GM12878 (cell line): ENCODE data around the gene PHACTR1.

Source experiments
- EZH2 ChIP-seq: IDR thresholded peaks from 2 replicates; pipeline ENCODE4 v1.6.1; 2012; ENCODE audit warnings: low read depth, mild to moderate bottlenecking, control low read depth, inconsistent platforms, low read length, borderline replicate concordance; ENCODE audit not compliant: control insufficient read depth
- POU2F2 ChIP-seq: IDR thresholded peaks from 3 replicates; pipeline ENCODE4 v1.6.1; 2011; ENCODE audit warnings: low read depth, mild to moderate bottlenecking, low read length, borderline replicate concordance
- TF ChIP-seq, protein P1 (sequence below): fragments of 450-650 bp; IDR thresholded peaks from 2 replicates; pipeline ENCODE4 v1.6.1; 2016; ENCODE audit warnings: mild to moderate bottlenecking, moderate library complexity, borderline replicate concordance
- TF ChIP-seq, protein P2 (sequence below): IDR thresholded peaks from 2 replicates; pipeline ENCODE4 v1.6.1; 2011; ENCODE audit warnings: borderline replicate concordance, low read depth, mild to moderate bottlenecking, moderate library complexity, mixed read lengths, low read length; ENCODE audit not compliant: insufficient read depth; ENCODE audit errors: extremely low read length

DNA sequence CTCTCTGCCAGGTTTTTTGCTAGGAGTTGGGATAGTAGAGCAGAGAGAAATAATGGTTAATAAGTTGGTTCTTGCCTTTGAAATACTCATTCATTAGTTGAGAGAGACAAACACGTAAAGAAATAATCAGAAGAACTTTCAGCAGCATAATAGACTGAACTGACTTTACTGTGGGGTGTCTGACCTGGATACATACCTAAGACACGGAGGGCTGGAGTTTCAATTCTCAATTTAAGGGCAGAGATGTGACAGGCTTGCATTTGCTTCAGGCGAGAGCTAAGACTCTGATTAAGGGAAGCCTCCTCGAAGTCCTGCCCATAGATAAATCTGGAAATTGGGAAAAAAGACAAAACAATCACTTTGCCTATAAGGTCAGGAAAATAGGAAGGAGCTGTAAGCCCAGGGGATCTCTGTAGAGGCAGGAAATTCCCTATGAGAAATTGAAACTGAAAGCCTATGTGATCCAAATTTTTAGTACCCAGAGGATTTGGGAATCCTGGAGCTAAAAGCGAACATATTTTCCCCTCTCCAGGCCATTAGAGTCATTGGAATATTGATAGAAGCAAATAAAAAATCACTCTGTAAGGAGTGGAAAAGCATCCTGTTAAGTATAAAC is 276.8 kb downstream of the PHACTR1 start:
- TF ChIP-seq POU2F2 (no peak), EZH2 (no peak)
- TF ChIP-seq, protein P1, sequence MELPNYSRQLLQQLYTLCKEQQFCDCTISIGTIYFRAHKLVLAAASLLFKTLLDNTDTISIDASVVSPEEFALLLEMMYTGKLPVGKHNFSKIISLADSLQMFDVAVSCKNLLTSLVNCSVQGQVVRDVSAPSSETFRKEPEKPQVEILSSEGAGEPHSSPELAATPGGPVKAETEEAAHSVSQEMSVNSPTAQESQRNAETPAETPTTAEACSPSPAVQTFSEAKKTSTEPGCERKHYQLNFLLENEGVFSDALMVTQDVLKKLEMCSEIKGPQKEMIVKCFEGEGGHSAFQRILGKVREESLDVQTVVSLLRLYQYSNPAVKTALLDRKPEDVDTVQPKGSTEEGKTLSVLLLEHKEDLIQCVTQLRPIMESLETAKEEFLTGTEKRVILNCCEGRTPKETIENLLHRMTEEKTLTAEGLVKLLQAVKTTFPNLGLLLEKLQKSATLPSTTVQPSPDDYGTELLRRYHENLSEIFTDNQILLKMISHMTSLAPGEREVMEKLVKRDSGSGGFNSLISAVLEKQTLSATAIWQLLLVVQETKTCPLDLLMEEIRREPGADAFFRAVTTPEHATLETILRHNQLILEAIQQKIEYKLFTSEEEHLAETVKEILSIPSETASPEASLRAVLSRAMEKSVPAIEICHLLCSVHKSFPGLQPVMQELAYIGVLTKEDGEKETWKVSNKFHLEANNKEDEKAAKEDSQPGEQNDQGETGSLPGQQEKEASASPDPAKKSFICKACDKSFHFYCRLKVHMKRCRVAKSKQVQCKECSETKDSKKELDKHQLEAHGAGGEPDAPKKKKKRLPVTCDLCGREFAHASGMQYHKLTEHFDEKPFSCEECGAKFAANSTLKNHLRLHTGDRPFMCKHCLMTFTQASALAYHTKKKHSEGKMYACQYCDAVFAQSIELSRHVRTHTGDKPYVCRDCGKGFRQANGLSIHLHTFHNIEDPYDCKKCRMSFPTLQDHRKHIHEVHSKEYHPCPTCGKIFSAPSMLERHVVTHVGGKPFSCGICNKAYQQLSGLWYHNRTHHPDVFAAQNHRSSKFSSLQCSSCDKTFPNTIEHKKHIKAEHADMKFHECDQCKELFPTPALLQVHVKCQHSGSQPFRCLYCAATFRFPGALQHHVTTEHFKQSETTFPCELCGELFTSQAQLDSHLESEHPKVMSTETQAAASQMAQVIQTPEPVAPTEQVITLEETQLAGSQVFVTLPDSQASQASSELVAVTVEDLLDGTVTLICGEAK, result no peak
- TF ChIP-seq, protein P2, sequence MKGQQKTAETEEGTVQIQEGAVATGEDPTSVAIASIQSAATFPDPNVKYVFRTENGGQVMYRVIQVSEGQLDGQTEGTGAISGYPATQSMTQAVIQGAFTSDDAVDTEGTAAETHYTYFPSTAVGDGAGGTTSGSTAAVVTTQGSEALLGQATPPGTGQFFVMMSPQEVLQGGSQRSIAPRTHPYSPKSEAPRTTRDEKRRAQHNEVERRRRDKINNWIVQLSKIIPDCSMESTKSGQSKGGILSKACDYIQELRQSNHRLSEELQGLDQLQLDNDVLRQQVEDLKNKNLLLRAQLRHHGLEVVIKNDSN, result no peak
